ENCODE measurements around the gene MAD1L1.

DNA sequence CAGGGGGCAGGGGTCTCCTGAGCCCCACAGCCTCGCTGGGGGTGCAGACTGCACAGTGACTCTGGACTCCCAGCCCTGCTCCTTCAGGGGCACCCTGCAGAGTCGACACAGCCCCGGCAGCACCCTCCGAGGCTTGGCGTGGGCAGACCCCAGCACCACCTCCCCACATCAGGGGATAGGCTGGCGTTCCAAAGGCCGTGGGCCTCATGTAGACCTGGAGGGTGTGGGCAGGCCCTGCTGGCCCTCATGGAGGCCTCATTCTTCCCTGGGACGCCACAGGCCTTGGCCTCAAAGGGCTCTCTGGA is 296.8 kb downstream of the MAD1L1 start:
- TF ChIP-seq, protein P1, sequence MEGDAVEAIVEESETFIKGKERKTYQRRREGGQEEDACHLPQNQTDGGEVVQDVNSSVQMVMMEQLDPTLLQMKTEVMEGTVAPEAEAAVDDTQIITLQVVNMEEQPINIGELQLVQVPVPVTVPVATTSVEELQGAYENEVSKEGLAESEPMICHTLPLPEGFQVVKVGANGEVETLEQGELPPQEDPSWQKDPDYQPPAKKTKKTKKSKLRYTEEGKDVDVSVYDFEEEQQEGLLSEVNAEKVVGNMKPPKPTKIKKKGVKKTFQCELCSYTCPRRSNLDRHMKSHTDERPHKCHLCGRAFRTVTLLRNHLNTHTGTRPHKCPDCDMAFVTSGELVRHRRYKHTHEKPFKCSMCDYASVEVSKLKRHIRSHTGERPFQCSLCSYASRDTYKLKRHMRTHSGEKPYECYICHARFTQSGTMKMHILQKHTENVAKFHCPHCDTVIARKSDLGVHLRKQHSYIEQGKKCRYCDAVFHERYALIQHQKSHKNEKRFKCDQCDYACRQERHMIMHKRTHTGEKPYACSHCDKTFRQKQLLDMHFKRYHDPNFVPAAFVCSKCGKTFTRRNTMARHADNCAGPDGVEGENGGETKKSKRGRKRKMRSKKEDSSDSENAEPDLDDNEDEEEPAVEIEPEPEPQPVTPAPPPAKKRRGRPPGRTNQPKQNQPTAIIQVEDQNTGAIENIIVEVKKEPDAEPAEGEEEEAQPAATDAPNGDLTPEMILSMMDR (conservative IDR thresholded peaks at IDR 0.05; ENCODE audit: low read length), result no peak
- no peak for TF ChIP-seq EZH2phosphoT487 (IDR thresholded peaks at IDR 0.05; ENCODE audit: borderline replicate concordance, low read depth, low read length)

Measured in OCI-LY7 (cell line).